CD14-positive monocyte (primary cell): ENCODE results near the gene MARCHF9. TPM values are rescaled to one million over a fixed set of nuclear protein-coding genes. Genes with fewer than 3 reads are reported as not detected.
A peak's percentile ranks its signal among the peaks of the same experiment; 100 is the strongest.

Experiments used
- DNase-seq, 3 donors: peaks; one replicate each; pipeline ENCODE4 v3.0.0-alpha.2; 2011 to 2022
- H2AFZ ChIP-seq: 2 replicates; pipeline ENCODE4 v1.6.0; 2012; ENCODE audit warnings: mild to moderate bottlenecking, low read depth, low read length, inconsistent platforms; ENCODE audit not compliant: insufficient read depth, poor library complexity, severe bottlenecking
- H3K27ac ChIP-seq, 2 donors: 1 replicate in 1 of 2; 2 replicates in 1 of 2; pipeline ENCODE4 v1.5.1; 2012 to 2013; ENCODE audit warnings: low read length in 2 of 2, control low read depth in 1 of 2, inconsistent platforms in 1 of 2, low read depth in 1 of 2, mild to moderate bottlenecking in 1 of 2
- H3K27me3 ChIP-seq, 2 donors: one replicate each; pipeline versions ENCODE4 v1.6.0 to v1.6.1; 2011 to 2013; ENCODE audit warnings: low read length in 2 of 2; ENCODE audit not compliant: control insufficient read depth in 2 of 2, insufficient read depth in 2 of 2
- H3K36me3 ChIP-seq, 2 donors: replicated peaks in 1 of 2; 1 replicate in 1 of 2; 2 replicates in 1 of 2; pipeline versions ENCODE4 v1.5.1 to v1.6.1; 2012 to 2013; ENCODE audit warnings: low read length in 2 of 2, control low read depth in 1 of 2, inconsistent platforms in 1 of 2, mild to moderate bottlenecking in 1 of 2; ENCODE audit not compliant: insufficient read depth in 2 of 2, control insufficient read depth in 1 of 2
- H3K4me1 ChIP-seq, 2 donors: 1 replicate in 1 of 2; 2 replicates in 1 of 2; pipeline versions ENCODE4 v1.5.1 to v1.6.1; 2012 to 2013; ENCODE audit warnings: low read length in 2 of 2, control low read depth in 1 of 2, inconsistent platforms in 1 of 2, mild to moderate bottlenecking in 1 of 2, moderate library complexity in 1 of 2; ENCODE audit not compliant: insufficient read depth in 2 of 2, control insufficient read depth in 1 of 2
- H3K4me2 ChIP-seq: replicated peaks from 2 replicates; pipeline ENCODE3; 2012; ENCODE audit warnings: low read length, moderate library complexity, mild to moderate bottlenecking; ENCODE audit not compliant: poor library complexity, severe bottlenecking; ENCODE audit errors: extremely low read depth
- H3K4me3 ChIP-seq, 3 experiments: fragments of 200-600 bp in 1 of 3; sonication (generic) in 1 of 3; replicated peaks in 1 of 3; 1 replicate in 2 of 3; 2 replicates in 1 of 3; pipeline ENCODE4 v1.5.1; 2011 to 2013; ENCODE audit warnings: low read length in 3 of 3, mild to moderate bottlenecking in 3 of 3, control low read depth in 2 of 3, low read depth in 2 of 3, inconsistent platforms in 1 of 3, moderate library complexity in 1 of 3
- H3K79me2 ChIP-seq: 2 replicates; pipeline ENCODE4 v1.6.0; 2012; ENCODE audit warnings: mild to moderate bottlenecking, control low read depth, inconsistent platforms, low read length, moderate library complexity; ENCODE audit not compliant: insufficient read depth
- H3K9ac ChIP-seq: 2 replicates; pipeline ENCODE4 v1.6.0; 2017; ENCODE audit warnings: low read length, mild to moderate bottlenecking; ENCODE audit not compliant: insufficient read depth, poor library complexity, severe bottlenecking
- H3K9me3 ChIP-seq, 2 donors: replicated peaks in 1 of 2; 1 replicate in 1 of 2; 2 replicates in 1 of 2; pipeline versions ENCODE4 v1.5.1 to v1.6.1; 2012 to 2013; ENCODE audit warnings: low read length in 2 of 2, control low read depth in 1 of 2; ENCODE audit not compliant: control insufficient read depth in 1 of 2, insufficient read depth in 1 of 2
- H4K20me1 ChIP-seq: 2 replicates; pipeline ENCODE4 v1.6.0; 2012; ENCODE audit warnings: mild to moderate bottlenecking, low read length, control low read depth, moderate library complexity; ENCODE audit not compliant: insufficient read depth
- H3K27ac Mint-ChIP-seq, 7 donors: one replicate each; pipeline ENCODE4 v1.8.0; 2020; ENCODE audit warnings: mild to moderate bottlenecking in 7 of 7, mixed read lengths in 7 of 7, moderate library complexity in 6 of 7, inconsistent platforms in 2 of 7
- H3K27me3 Mint-ChIP-seq, 3 donors: one replicate each; pipeline ENCODE4 v1.8.0; 2021 to 2022; ENCODE audit warnings: low read depth in 3 of 3, mild to moderate bottlenecking in 3 of 3, mixed read lengths in 3 of 3, moderate library complexity in 3 of 3, inconsistent platforms in 1 of 3
- H3K36me3 Mint-ChIP-seq, 2 donors: one replicate each; pipeline ENCODE4 v1.8.0; 2020; ENCODE audit warnings: mixed read lengths in 2 of 2, inconsistent platforms in 1 of 2, mild to moderate bottlenecking in 1 of 2
- H3K4me1 Mint-ChIP-seq: one replicate; pipeline ENCODE4 v1.8.0; 2020; ENCODE audit warnings: mild to moderate bottlenecking, mixed read lengths
- H3K4me3 Mint-ChIP-seq, 2 donors: one replicate each; pipeline ENCODE4 v1.8.0; 2020; ENCODE audit warnings: mild to moderate bottlenecking in 2 of 2, mixed read lengths in 2 of 2, moderate library complexity in 1 of 2
- H3K9me3 Mint-ChIP-seq, 7 donors: one replicate each; pipeline ENCODE4 v1.8.0; 2020 to 2022; ENCODE audit warnings: mixed read lengths in 7 of 7, mild to moderate bottlenecking in 6 of 7, moderate library complexity in 6 of 7, inconsistent platforms in 2 of 7
- CTCF ChIP-seq: fragments of 200-600 bp; IDR thresholded peaks from one replicate; pipeline ENCODE4 v1.8.0; 2022; ENCODE audit warnings: antibody characterized with exemption, mild to moderate bottlenecking
- WGBS: methylation state at CpG from one replicate; pipeline ENCODE4 v1.1.5; 2013; ENCODE audit warnings: missing lambda C conversion rate; ENCODE audit not compliant: insufficient coverage; 5-methylcytosine and 5-hydroxymethylcytosine counted together
- intact Hi-C, 2 donors: fragments of 100-400 bp; cut with micrococcal nuclease; formaldehyde crosslinking; loops; one replicate each; pipeline versions ENCODE4 v1.15.0 to v1.15.1; 2023
- polyA plus RNA-seq, 3 donors: library from polyadenylated mRNA; depleted of rRNA in 1 of 3; unstranded in 2 of 3; stranded (reverse) in 1 of 3; fragments of 300-500 nt in 2 of 3; fragments of >200 nt in 1 of 3; fragmentation: Illumina TruSeq in 2 of 3; gene quantifications; 1 replicate in 2 of 3; 2 replicates in 1 of 3; pipeline ENCODE4 v1.2.3, GENCODE V29; 2012 to 2021

Gene MARCHF9
- polyA plus RNA-seq, 3 donors, result 0.14 to 9.5 (median 0.23) TPM

- H3K27me3 Mint-ChIP-seq, result peaks cover 45 to 47% (median 46%) of the 10 kb centered on the region in 3 donors
- DNase-seq, result no peak
- H3K4me1 Mint-ChIP-seq, result peaks cover 29% of the 10 kb centered on the region
Measured at GRCh38 chr12:57762463-57762862, 7.6 kb downstream of the MARCHF9 start.

GRCh38 chr12:57763881-57764661 is 9.2 kb downstream of the MARCHF9 start:
- intact Hi-C loops, result no loop called here
- H3K27ac Mint-ChIP-seq, result peak overlapping the region in 2 of 7 donors; percentile 6 to 12
- peak overlapping the region in 1 of 3 experiments; percentile 73 for H3K4me3 ChIP-seq

More at GRCh38 chr12:57762463-57762862, 7.6 kb downstream of the MARCHF9 start:
- no peaks in the 10 kb centered on the region for H4K20me1 ChIP-seq
- H3K27me3 ChIP-seq, result peaks cover 36 to 48% of the 10 kb centered on the region in 2 donors
- Mint-ChIP-seq H3K9me3 (peaks cover 0 to 18% (median 6%) of the 10 kb centered on the region in 7 donors), H3K27ac (no peak overlapping the region), H3K4me3 (no peak overlapping the region), H3K36me3 (peaks cover 14% of the 10 kb centered on the region in 2 donors)
- H3K36me3 ChIP-seq, result peaks cover 6 to 14% of the 10 kb centered on the region in 2 donors
- no peak overlapping the region for H3K27ac ChIP-seq
- peaks cover 28 to 29% of the 10 kb centered on the region in 2 donors for H3K4me1 ChIP-seq
- 92% methylated on average over 2 of the region's 2 CpGs for WGBS
- no peak overlapping the region for H3K9ac ChIP-seq
- intact Hi-C loops, result no loop called here
- no peaks in the 10 kb centered on the region for H3K79me2 ChIP-seq
- TF ChIP-seq CTCF, result no peak
- H2AFZ ChIP-seq, result no peak overlapping the region
- H3K4me2 ChIP-seq, result no peak overlapping the region
- no peak overlapping the region for H3K4me3 ChIP-seq
- peaks cover 0 to 12% of the 10 kb centered on the region in 2 donors for H3K9me3 ChIP-seq

More at GRCh38 chr12:57763881-57764661, 9.2 kb downstream of the MARCHF9 start:
- DNase-seq, result no peak
- Histone ChIP-seq H3K4me2 (peak overlapping the region; percentile 81), H3K9ac (no peak overlapping the region), H3K4me1 (peaks cover 28 to 29% of the 10 kb centered on the region in 2 donors), H3K36me3 (peaks cover 0 to under 1% of the 10 kb centered on the region in 2 donors), H2AFZ (no peak overlapping the region), H3K27ac (no peak overlapping the region), H4K20me1 (no peaks in the 10 kb centered on the region), H3K79me2 (no peaks in the 10 kb centered on the region), H3K9me3 (peaks cover 0 to 13% of the 10 kb centered on the region in 2 donors), H3K27me3 (peaks cover 37 to 56% of the 10 kb centered on the region in 2 donors)
- Mint-ChIP-seq H3K4me3 (peak overlapping the region; percentile 3 to 95), H3K27me3 (peaks cover 51 to 55% (median 52%) of the 10 kb centered on the region in 3 donors), H3K4me1 (peaks cover 31% of the 10 kb centered on the region), H3K36me3 (peaks cover 12 to 18% of the 10 kb centered on the region in 2 donors), H3K9me3 (peaks cover 0 to 18% (median 5%) of the 10 kb centered on the region in 7 donors)
- TF ChIP-seq CTCF, result no peak
- 78% methylated on average over 4 of the region's 6 CpGs for WGBS
